Measurements from ENCODE around the gene RGSL1. TPM values are rescaled to one million over a fixed set of nuclear protein-coding genes. Genes with fewer than 3 reads are reported as not detected.

RGSL1 gene
- total RNA-seq, 2 donors from 2014 or later = not detected

GRCh38 chr1:182549346-182549745 is 99.4 kb downstream of the RGSL1 start:
- no peak for ATAC-seq (replicated peaks)
- Mint-ChIP-seq H3K4me1 (no peaks in the 10 kb centered on the region), H3K4me3 (no peak overlapping the region), H3K27me3 (peaks cover 36% of the 10 kb centered on the region), H3K9me3 (no peaks in the 10 kb centered on the region), H3K36me3 (ENCODE audit: low read depth) (no peaks in the 10 kb centered on the region), H3K27ac (no peak overlapping the region)

- Mint-ChIP-seq H3K36me3 (ENCODE audit: low read depth) (no peaks in the 10 kb centered on the region), H3K4me3 (no peak overlapping the region), H3K4me1 (no peaks in the 10 kb centered on the region), H3K27ac (no peak overlapping the region), H3K9me3 (no peaks in the 10 kb centered on the region), H3K27me3 (peaks cover 31% of the 10 kb centered on the region)
- no peak for ATAC-seq (replicated peaks)
These were observed 99.9 kb downstream of the RGSL1 start for GRCh38 chr1:182549811-182550210.

- H3K9me3 Mint-ChIP-seq = no peaks in the 10 kb centered on the region
- H3K4me1 Mint-ChIP-seq = no peaks in the 10 kb centered on the region
- H3K36me3 Mint-ChIP-seq (ENCODE audit: low read depth) = no peaks in the 10 kb centered on the region
- H3K27ac Mint-ChIP-seq = no peak overlapping the region
- no peak overlapping the region for H3K4me3 Mint-ChIP-seq
- H3K27me3 Mint-ChIP-seq = peaks cover 18% of the 10 kb centered on the region
- ATAC-seq (replicated peaks) = peak; percentile 47
These were observed 102.6 kb downstream of the RGSL1 start for GRCh38 chr1:182552527-182552926.

- H3K27ac Mint-ChIP-seq = no peak overlapping the region
These were observed 105.5 kb downstream of the RGSL1 start for GRCh38 chr1:182555493-182555892.

GRCh38 chr1:182556279-182556678 is 106.3 kb downstream of the RGSL1 start:
- ATAC-seq (replicated peaks) = peak; percentile 59
- H3K36me3 Mint-ChIP-seq (ENCODE audit: low read depth) = no peaks in the 10 kb centered on the region

More at GRCh38 chr1:182555493-182555892, 105.5 kb downstream of the RGSL1 start:
- no peak for ATAC-seq (replicated peaks)
- H3K27me3 Mint-ChIP-seq = peaks cover 11% of the 10 kb centered on the region
- H3K4me1 Mint-ChIP-seq = no peaks in the 10 kb centered on the region
- no peaks in the 10 kb centered on the region for H3K9me3 Mint-ChIP-seq
- H3K4me3 Mint-ChIP-seq = no peak overlapping the region
- no peaks in the 10 kb centered on the region for H3K36me3 Mint-ChIP-seq (ENCODE audit: low read depth)

GRCh38 chr1:182560392-182560984 is 110.5 kb downstream of the RGSL1 start:
- Mint-ChIP-seq H3K4me3 (no peak overlapping the region), H3K27ac (no peak overlapping the region), H3K4me1 (no peaks in the 10 kb centered on the region), H3K27me3 (no peaks in the 10 kb centered on the region), H3K9me3 (no peaks in the 10 kb centered on the region), H3K36me3 (ENCODE audit: low read depth) (no peaks in the 10 kb centered on the region)
- ATAC-seq (replicated peaks) = no peak

More at GRCh38 chr1:182556279-182556678, 106.3 kb downstream of the RGSL1 start:
- Mint-ChIP-seq H3K27ac (no peak overlapping the region), H3K4me1 (no peaks in the 10 kb centered on the region), H3K9me3 (no peaks in the 10 kb centered on the region), H3K27me3 (peaks cover 11% of the 10 kb centered on the region), H3K4me3 (no peak overlapping the region)

- H3K4me1 Mint-ChIP-seq = no peaks in the 10 kb centered on the region
- no peaks in the 10 kb centered on the region for H3K36me3 Mint-ChIP-seq (ENCODE audit: low read depth)
- no peaks in the 10 kb centered on the region for H3K27me3 Mint-ChIP-seq
- no peak overlapping the region for H3K4me3 Mint-ChIP-seq
- H3K9me3 Mint-ChIP-seq = no peaks in the 10 kb centered on the region
- no peak for ATAC-seq (replicated peaks)
- no peak overlapping the region for H3K27ac Mint-ChIP-seq
These were observed 111.5 kb downstream of the RGSL1 start for GRCh38 chr1:182561456-182561855.

GRCh38 chr1:182563095-182563494 is 113.1 kb downstream of the RGSL1 start:
- Mint-ChIP-seq H3K36me3 (ENCODE audit: low read depth) (no peaks in the 10 kb centered on the region), H3K4me3 (no peak overlapping the region), H3K27me3 (no peaks in the 10 kb centered on the region), H3K27ac (no peak overlapping the region), H3K4me1 (no peaks in the 10 kb centered on the region), H3K9me3 (no peaks in the 10 kb centered on the region)
- peak; percentile 6 for ATAC-seq (replicated peaks)

GRCh38 chr1:182564406-182565004 is 114.6 kb downstream of the RGSL1 start:
- Mint-ChIP-seq H3K27me3 (no peaks in the 10 kb centered on the region), H3K9me3 (no peaks in the 10 kb centered on the region), H3K27ac (no peak overlapping the region), H3K4me1 (no peaks in the 10 kb centered on the region), H3K36me3 (ENCODE audit: low read depth) (no peaks in the 10 kb centered on the region), H3K4me3 (no peak overlapping the region)
- no peak for ATAC-seq (replicated peaks)

- H3K27me3 Mint-ChIP-seq = no peaks in the 10 kb centered on the region
- no peaks in the 10 kb centered on the region for H3K36me3 Mint-ChIP-seq (ENCODE audit: low read depth)
- ATAC-seq (replicated peaks) = peak; percentile 38
- no peaks in the 10 kb centered on the region for H3K4me1 Mint-ChIP-seq
- no peak overlapping the region for H3K27ac Mint-ChIP-seq
- no peak overlapping the region for H3K4me3 Mint-ChIP-seq
- H3K9me3 Mint-ChIP-seq = no peaks in the 10 kb centered on the region
These were observed 115.6 kb downstream of the RGSL1 start for GRCh38 chr1:182565537-182565936.

GRCh38 chr1:182567629-182568028 is 117.7 kb downstream of the RGSL1 start:
- no peak overlapping the region for H3K4me3 Mint-ChIP-seq
- H3K27ac Mint-ChIP-seq = no peak overlapping the region
- no peaks in the 10 kb centered on the region for H3K27me3 Mint-ChIP-seq
- no peak for ATAC-seq (replicated peaks)
- peaks cover 3% of the 10 kb centered on the region for H3K36me3 Mint-ChIP-seq (ENCODE audit: low read depth)
- no peaks in the 10 kb centered on the region for H3K9me3 Mint-ChIP-seq
- H3K4me1 Mint-ChIP-seq = no peaks in the 10 kb centered on the region

- Mint-ChIP-seq H3K4me1 (no peaks in the 10 kb centered on the region), H3K27ac (no peak overlapping the region), H3K9me3 (no peaks in the 10 kb centered on the region), H3K27me3 (no peaks in the 10 kb centered on the region), H3K4me3 (no peak overlapping the region), H3K36me3 (ENCODE audit: low read depth) (peaks cover 15% of the 10 kb centered on the region)
- no peak for ATAC-seq (replicated peaks)
These were observed 118.8 kb downstream of the RGSL1 start for GRCh38 chr1:182568647-182569284.

GRCh38 chr1:182569939-182570610 is 120.1 kb downstream of the RGSL1 start:
- H3K27ac Mint-ChIP-seq = no peak overlapping the region
- ATAC-seq (replicated peaks) = no peak
- peaks cover 26% of the 10 kb centered on the region for H3K36me3 Mint-ChIP-seq (ENCODE audit: low read depth)
- no peaks in the 10 kb centered on the region for H3K4me1 Mint-ChIP-seq
- no peaks in the 10 kb centered on the region for H3K9me3 Mint-ChIP-seq
- no peaks in the 10 kb centered on the region for H3K27me3 Mint-ChIP-seq
- H3K4me3 Mint-ChIP-seq = no peak overlapping the region

- no peaks in the 10 kb centered on the region for H3K4me1 Mint-ChIP-seq
- no peak overlapping the region for H3K4me3 Mint-ChIP-seq
- H3K9me3 Mint-ChIP-seq = no peaks in the 10 kb centered on the region
- no peaks in the 10 kb centered on the region for H3K27me3 Mint-ChIP-seq
- H3K36me3 Mint-ChIP-seq (ENCODE audit: low read depth) = peaks cover 31% of the 10 kb centered on the region
- no peak overlapping the region for H3K27ac Mint-ChIP-seq
- ATAC-seq (replicated peaks) = no peak
These were observed 120.6 kb downstream of the RGSL1 start for GRCh38 chr1:182570611-182570970.

- Mint-ChIP-seq H3K4me3 (no peak overlapping the region), H3K27me3 (no peaks in the 10 kb centered on the region), H3K27ac (no peak overlapping the region), H3K4me1 (no peaks in the 10 kb centered on the region), H3K36me3 (ENCODE audit: low read depth) (peaks cover 62% of the 10 kb centered on the region), H3K9me3 (no peaks in the 10 kb centered on the region)
- ATAC-seq (replicated peaks) = no peak
These were observed 124.2 kb downstream of the RGSL1 start for GRCh38 chr1:182574156-182574555.

Data from activated T-helper 17 cell treated with anti-CD3 and anti-CD28 coated beads, Interleukin-2, amount 50 U/mL, for 72 hours (primary cell).